ENCODE measurements around the gene DPM2.

DPM2 gene

DNA sequence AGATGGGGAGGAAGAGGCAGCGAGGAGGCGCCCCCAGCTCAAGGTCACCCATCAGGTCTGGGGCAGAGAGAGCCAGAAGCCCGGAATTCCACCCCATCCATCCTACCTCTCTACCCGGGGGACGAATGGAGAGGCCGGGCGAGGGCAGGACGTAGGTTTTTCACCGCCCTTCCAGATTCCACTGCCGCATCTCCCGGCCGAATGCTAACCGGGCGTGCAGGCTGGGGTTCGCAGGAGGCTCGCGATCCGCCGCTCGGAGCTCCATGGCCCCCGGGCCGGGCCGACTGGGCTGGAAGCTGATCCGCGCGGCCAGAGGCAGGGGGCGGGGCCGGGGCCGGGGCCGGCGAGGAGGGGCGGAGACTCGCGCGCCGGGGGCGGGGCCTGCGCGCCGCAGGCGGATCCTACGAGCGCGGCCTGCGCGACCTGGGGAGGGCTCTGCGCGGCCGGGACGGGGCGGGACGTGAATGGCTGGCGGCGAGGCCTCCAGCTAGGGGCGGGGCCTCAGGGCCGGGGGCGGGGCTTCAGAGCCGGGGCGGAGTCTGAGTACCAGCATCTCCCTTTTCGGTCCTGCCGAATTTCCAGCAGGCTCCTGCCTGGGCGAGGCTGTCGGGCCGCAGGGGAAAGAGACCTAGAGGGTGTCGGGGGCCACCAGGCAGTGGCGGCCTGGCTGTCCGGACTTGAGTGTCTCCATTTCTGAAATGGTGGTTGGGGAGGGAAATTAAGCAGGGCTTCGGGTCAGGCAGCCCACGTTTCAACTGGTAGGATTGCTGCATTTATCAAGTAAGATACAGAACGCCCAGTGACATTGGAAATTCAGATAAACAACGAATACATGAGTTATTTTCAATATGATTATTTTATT is 20.7 kb downstream of the DPM2 start, which contains the start of gene ST6GALNAC4:
ST6GALNAC4 (minus strand) TSS at position 322 of the 862 bp plus-strand sequence. CDS start 622 bp downstream, outside the sequence.
- no peak for TF ChIP-seq FOXA1 (IDR thresholded peaks at IDR 0.05)
- TF ChIP-seq L3MBTL2 (conservative IDR thresholded peaks at IDR 0.05) = no peak
- TF ChIP-seq FOXK2 (IDR thresholded peaks at IDR 0.05) = no peak
- peak; percentile 99 for DNase-seq (ENCODE audit: extremely low spot score)
- ChIA-PET CTCF (interaction anchor here (1.4 kb wide), 1 partner anchor 272 kb away, joined by 3 read pairs; no protein-coding TSS in a partner anchor), POLR2A (interaction anchor here (0.6 to 1.8 kb wide), 4 partner anchors 18 to 40 kb away, joined by 3 to 8 read pairs (median 7); partner anchors contain the start of genes AK1 and ST6GALNAC6)

DNA sequence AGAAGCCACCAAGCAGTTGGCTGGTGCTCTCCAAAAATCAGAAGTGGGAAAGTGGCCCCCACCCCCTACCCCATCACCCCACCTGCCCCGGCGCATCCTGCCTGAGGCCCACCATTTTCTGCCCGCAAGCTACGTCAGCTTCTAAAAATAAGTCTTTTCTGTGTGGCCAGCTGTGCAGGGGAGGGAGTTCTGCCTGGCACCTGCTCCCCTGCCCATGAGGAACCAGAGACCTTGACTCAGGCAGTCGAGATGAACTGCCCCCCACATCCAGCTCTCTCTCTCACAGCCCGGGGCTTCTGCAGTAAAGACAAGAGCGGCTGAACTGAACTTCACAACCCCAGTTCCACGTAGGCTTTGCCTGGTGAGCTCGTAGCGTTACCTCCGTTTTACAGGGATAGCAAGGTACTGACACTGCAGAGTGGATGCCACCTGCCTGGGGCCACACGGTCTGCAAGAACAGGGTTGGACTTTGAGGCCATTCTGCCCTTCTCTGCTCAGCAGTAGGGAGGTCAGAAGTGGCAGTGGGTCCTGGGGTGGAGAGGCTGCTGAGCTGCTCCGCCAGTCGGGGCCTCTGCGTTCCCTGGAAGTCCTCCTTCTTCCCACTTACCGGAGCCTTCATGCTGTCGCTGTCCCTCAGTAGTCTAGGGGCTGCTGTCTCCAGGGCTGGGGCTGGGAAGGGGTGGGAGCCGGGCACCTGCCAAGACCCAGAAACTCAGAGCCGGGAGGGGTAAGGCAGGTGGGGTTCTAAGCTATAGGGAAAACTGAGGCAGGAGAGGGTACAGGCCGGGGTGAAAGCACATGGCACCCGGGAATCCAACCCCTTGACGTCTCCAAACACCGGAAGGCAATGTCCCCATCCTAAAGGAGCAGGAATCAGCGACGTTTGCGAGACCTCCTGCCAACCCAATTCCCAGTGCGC is 21.6 kb downstream of the DPM2 start:
- no peak for DNase-seq (ENCODE audit: extremely low spot score)
- no peak for TF ChIP-seq HDGF (IDR thresholded peaks at IDR 0.05; ENCODE audit: borderline replicate concordance)
- TF ChIP-seq L3MBTL2 (conservative IDR thresholded peaks at IDR 0.05) = 0 out of 2 replicates have a peak, but pooled peaks have one; percentile 38
- ChIA-PET POLR2A (interaction anchor here (0.8 to 1.8 kb wide), 3 partner anchors 17 to 23 kb away, joined by 3 to 8 read pairs (median 6); partner anchors contain the start of gene ST6GALNAC6), CTCF (interaction anchor here (1.4 kb wide), 1 partner anchor 271 kb away, joined by 3 read pairs; no protein-coding TSS in a partner anchor)

DNA sequence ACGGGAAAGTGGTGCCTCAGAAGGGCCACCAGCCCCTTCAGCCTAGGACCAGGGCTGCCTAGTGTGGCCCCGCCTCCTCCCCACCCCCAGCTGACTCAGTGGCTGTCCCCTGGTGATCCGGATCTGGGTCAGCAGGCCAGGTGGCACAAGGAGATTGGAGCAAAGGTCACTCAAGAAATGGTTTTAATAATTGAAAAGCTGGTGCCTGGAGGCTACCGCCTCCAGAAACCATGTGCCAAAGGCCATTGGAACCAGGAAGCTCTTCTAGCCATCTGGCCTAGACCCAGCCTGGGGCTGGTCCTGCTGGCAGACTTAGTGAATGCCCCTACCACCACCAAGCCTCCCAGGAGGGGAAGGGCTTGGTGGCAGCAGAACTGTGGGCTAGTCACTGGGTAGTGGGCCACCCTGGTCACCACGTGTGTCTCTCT is 22.3 kb downstream of the DPM2 start:
- TF ChIP-seq HDGF (IDR thresholded peaks at IDR 0.05; ENCODE audit: borderline replicate concordance) = no peak
- TF ChIP-seq LEF1 (IDR thresholded peaks at IDR 0.05; ENCODE audit: borderline replicate concordance) = no peak
- no peak for TF ChIP-seq FOXM1 (IDR thresholded peaks at IDR 0.05; ENCODE audit: borderline replicate concordance)
- TF ChIP-seq SUZ12 (IDR thresholded peaks at IDR 0.05) = no peak
- no peak for TF ChIP-seq FOXK2 (IDR thresholded peaks at IDR 0.05)
- no peak for TF ChIP-seq FOXA1 (IDR thresholded peaks at IDR 0.05)
- no peak for TF ChIP-seq TARDBP (IDR thresholded peaks at IDR 0.05)
- POLR2A ChIA-PET = interaction anchor here (1.8 kb wide), 1 partner anchor 16 kb away, joined by 6 read pairs; the partner anchor contains the start of gene ST6GALNAC6
- CTCF ChIA-PET = no interaction called here
- DNase-seq (ENCODE audit: extremely low spot score) = no peak

DNA sequence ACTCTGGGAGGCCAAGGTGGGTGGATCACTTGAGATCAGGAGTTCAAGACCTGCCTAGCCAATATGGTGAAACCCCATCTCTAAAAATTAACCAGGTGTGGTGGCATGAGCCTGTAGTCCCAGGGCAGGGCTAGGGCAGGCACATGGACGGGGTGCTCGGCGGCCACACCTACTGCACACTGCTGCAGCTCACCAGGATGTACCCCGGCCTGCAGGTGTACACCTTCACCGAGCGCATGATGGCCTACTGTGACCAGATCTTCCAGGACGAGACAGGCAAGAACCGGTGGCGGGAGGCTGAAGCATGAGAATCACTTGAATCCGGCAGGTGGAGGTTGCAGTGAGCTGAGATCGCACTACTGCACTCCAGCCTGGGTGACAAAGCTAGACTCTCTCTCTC is 24.0 kb downstream of the DPM2 start:
- POLR2A ChIA-PET = no interaction called here
- TF ChIP-seq L3MBTL2 (conservative IDR thresholded peaks at IDR 0.05) (no peak), SP1 (IDR thresholded peaks at IDR 0.05) (no peak), SUZ12 (IDR thresholded peaks at IDR 0.05) (no peak), FOXM1 (IDR thresholded peaks at IDR 0.05; ENCODE audit: borderline replicate concordance) (no peak), FOXK2 (IDR thresholded peaks at IDR 0.05) (no peak), NFRKB (IDR thresholded peaks at IDR 0.05) (no peak), LEF1 (IDR thresholded peaks at IDR 0.05; ENCODE audit: borderline replicate concordance) (no peak), CTBP1 (IDR thresholded peaks at IDR 0.05; ENCODE audit: borderline replicate concordance) (no peak), BHLHE40 (IDR thresholded peaks at IDR 0.05; ENCODE audit: borderline replicate concordance) (no peak), HDGF (IDR thresholded peaks at IDR 0.05; ENCODE audit: borderline replicate concordance) (no peak), FOXA1 (IDR thresholded peaks at IDR 0.05) (no peak), TARDBP (IDR thresholded peaks at IDR 0.05) (no peak), ARNT (IDR thresholded peaks at IDR 0.05) (no peak), ELF4 (IDR thresholded peaks at IDR 0.05) (no peak), ZNF384 (IDR thresholded peaks at IDR 0.05) (no peak)
- TF ChIP-seq, protein P1, sequence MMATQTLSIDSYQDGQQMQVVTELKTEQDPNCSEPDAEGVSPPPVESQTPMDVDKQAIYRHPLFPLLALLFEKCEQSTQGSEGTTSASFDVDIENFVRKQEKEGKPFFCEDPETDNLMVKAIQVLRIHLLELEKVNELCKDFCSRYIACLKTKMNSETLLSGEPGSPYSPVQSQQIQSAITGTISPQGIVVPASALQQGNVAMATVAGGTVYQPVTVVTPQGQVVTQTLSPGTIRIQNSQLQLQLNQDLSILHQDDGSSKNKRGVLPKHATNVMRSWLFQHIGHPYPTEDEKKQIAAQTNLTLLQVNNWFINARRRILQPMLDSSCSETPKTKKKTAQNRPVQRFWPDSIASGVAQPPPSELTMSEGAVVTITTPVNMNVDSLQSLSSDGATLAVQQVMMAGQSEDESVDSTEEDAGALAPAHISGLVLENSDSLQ (IDR thresholded peaks at IDR 0.05) = no peak
- DNase-seq (ENCODE audit: extremely low spot score) = no peak
- CTCF ChIA-PET = interaction anchor here (0.7 kb wide), 1 partner anchor 24 kb away, joined by 4 read pairs; no protein-coding TSS in a partner anchor

DNA sequence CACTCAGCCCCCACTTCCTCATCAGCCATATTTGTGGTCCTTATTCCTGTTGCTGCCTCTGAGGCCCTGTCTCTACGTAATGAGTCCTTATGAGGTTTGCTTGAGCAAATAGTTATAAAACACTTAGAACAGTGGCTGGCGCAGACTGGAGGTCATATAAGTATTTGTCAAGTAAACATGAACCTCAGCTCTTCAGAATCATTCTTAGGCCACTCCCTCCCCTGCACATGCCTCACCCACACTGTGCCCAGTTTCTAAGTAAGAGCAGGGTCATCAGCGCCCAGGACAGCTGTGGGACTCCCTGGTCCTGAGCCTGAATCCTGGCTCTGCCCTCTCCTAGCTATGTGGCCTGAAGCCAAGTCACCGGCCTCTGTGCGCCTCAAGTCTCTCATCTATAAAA is 24.8 kb downstream of the DPM2 start:
- TF ChIP-seq, protein P1 (IDR thresholded peaks at IDR 0.05) = no peak
- TF ChIP-seq LEF1 (IDR thresholded peaks at IDR 0.05; ENCODE audit: borderline replicate concordance) = no peak
- TF ChIP-seq ARNT (IDR thresholded peaks at IDR 0.05) = no peak
- TF ChIP-seq FOXA1 (IDR thresholded peaks at IDR 0.05) = no peak
- TF ChIP-seq SP1 (IDR thresholded peaks at IDR 0.05) = no peak
- no peak for TF ChIP-seq ELF4 (IDR thresholded peaks at IDR 0.05)
- no peak for TF ChIP-seq HDGF (IDR thresholded peaks at IDR 0.05; ENCODE audit: borderline replicate concordance)
- no peak for TF ChIP-seq FOXK2 (IDR thresholded peaks at IDR 0.05)
- no peak for TF ChIP-seq TARDBP (IDR thresholded peaks at IDR 0.05)
- TF ChIP-seq SUZ12 (IDR thresholded peaks at IDR 0.05) = no peak
- TF ChIP-seq NFRKB (IDR thresholded peaks at IDR 0.05) = no peak
- no peak for DNase-seq (ENCODE audit: extremely low spot score)
- ChIA-PET CTCF (no interaction called here), POLR2A (no interaction called here)

DNA sequence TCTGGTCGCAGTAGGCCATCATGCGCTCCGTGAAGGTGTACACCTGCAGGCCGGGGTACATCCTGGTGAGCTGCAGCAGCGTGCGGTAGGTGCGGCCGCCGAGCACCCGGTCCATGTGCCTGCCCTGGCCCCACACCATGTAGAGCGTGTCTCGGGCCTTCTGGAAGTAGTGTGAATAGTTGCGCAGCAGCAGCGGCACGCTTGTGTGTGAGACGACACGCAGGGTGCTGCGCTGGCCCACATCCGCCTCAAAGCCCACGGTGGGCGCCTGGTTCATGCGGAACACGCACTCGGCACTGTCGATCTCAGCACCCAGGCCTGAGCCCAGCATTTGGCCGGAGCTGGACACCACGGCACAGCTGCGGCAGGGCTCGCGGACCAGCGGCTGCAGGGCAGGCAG is 25.4 kb downstream of the DPM2 start:
- TF ChIP-seq ZNF384 (IDR thresholded peaks at IDR 0.05) (no peak), SUZ12 (IDR thresholded peaks at IDR 0.05) (no peak), CTBP1 (IDR thresholded peaks at IDR 0.05; ENCODE audit: borderline replicate concordance) (no peak), BHLHE40 (IDR thresholded peaks at IDR 0.05; ENCODE audit: borderline replicate concordance) (no peak), L3MBTL2 (conservative IDR thresholded peaks at IDR 0.05) (no peak), SP1 (IDR thresholded peaks at IDR 0.05) (no peak), TARDBP (IDR thresholded peaks at IDR 0.05) (no peak), LEF1 (IDR thresholded peaks at IDR 0.05; ENCODE audit: borderline replicate concordance) (no peak), ELF4 (IDR thresholded peaks at IDR 0.05) (no peak), FOXA1 (IDR thresholded peaks at IDR 0.05) (no peak), FOXM1 (IDR thresholded peaks at IDR 0.05; ENCODE audit: borderline replicate concordance) (no peak), ARNT (IDR thresholded peaks at IDR 0.05) (no peak), FOXK2 (IDR thresholded peaks at IDR 0.05) (no peak), NFRKB (IDR thresholded peaks at IDR 0.05) (no peak), HDGF (IDR thresholded peaks at IDR 0.05; ENCODE audit: borderline replicate concordance) (no peak)
- TF ChIP-seq, protein P1 (IDR thresholded peaks at IDR 0.05) = no peak
- POLR2A ChIA-PET = no interaction called here

More for the DNA sequence above, 25.4 kb downstream of the DPM2 start:
- CTCF ChIA-PET = no interaction called here
- no peak for DNase-seq (ENCODE audit: extremely low spot score)

Data from HEK293T (cell line).